ENCODE data around the gene ATG12.

- TF ChIP-seq EZH2 (IDR thresholded peaks at IDR 0.05; ENCODE audit: borderline replicate concordance, insufficient read depth, low read length, poor library complexity, severe bottlenecking) (no peak), POLR2AphosphoS5 (IDR thresholded peaks at IDR 0.05) (no peak), RAD21 (conservative IDR thresholded peaks at IDR 0.05) (peak; percentile 71), EP300 (conservative IDR thresholded peaks at IDR 0.05; ENCODE audit: poor library complexity, severe bottlenecking) (no peak), TAF1 (IDR thresholded peaks at IDR 0.05; ENCODE audit: low read depth) (no peak), REST (IDR thresholded peaks at IDR 0.05; ENCODE audit: borderline replicate concordance) (no peak), SMC3 (conservative IDR thresholded peaks at IDR 0.05; ENCODE audit: poor library complexity) (peak; percentile 72)
- TF ChIP-seq, protein P1, sequence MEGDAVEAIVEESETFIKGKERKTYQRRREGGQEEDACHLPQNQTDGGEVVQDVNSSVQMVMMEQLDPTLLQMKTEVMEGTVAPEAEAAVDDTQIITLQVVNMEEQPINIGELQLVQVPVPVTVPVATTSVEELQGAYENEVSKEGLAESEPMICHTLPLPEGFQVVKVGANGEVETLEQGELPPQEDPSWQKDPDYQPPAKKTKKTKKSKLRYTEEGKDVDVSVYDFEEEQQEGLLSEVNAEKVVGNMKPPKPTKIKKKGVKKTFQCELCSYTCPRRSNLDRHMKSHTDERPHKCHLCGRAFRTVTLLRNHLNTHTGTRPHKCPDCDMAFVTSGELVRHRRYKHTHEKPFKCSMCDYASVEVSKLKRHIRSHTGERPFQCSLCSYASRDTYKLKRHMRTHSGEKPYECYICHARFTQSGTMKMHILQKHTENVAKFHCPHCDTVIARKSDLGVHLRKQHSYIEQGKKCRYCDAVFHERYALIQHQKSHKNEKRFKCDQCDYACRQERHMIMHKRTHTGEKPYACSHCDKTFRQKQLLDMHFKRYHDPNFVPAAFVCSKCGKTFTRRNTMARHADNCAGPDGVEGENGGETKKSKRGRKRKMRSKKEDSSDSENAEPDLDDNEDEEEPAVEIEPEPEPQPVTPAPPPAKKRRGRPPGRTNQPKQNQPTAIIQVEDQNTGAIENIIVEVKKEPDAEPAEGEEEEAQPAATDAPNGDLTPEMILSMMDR (IDR thresholded peaks at IDR 0.05; ENCODE audit: poor library complexity, severe bottlenecking) = peak; percentile 72
These were observed 2.4 kb downstream of the ATG12 start for GRCh38 chr5:115838885-115839518.

Measured in neural cell (in vitro differentiated cells).